Fibroblast of pulmonary artery (primary cell): ENCODE measurements around the gene DFFB.

Experiments used
- DNase-seq: peaks from one replicate; pipeline ENCODE4 v3.0.0-alpha.2; 2010; ENCODE audit warnings: low read depth
- H3K4me3 ChIP-seq: replicated peaks from 2 replicates; pipeline ENCODE4 v1.5.1; 2011; ENCODE audit warnings: low read depth, mild to moderate bottlenecking, control low read depth, low read length, moderate library complexity
- CTCF ChIP-seq: IDR thresholded peaks from 2 replicates; pipeline ENCODE4 v1.5.1; 2011; ENCODE audit warnings: mild to moderate bottlenecking, control low read depth, low read length, inconsistent platforms; ENCODE audit errors: missing control alignments

The DFFB gene

GRCh38 chr1:3903141-3904005 is 46.1 kb downstream of the DFFB start:
- TF ChIP-seq CTCF = no peak
- no peak overlapping the region for H3K4me3 ChIP-seq
- no peak for DNase-seq

- no peak overlapping the region for H3K4me3 ChIP-seq
- no peak for DNase-seq
- TF ChIP-seq CTCF = no peak
These were observed 46.9 kb downstream of the DFFB start for GRCh38 chr1:3904006-3904842.

- TF ChIP-seq CTCF = no peak
These were observed 47.5 kb downstream of the DFFB start for GRCh38 chr1:3904843-3905185.

GRCh38 chr1:3905266-3905952 is 48.1 kb downstream of the DFFB start:
- H3K4me3 ChIP-seq = no peak overlapping the region
- no peak for TF ChIP-seq CTCF
- DNase-seq = no peak

More at GRCh38 chr1:3904843-3905185, 47.5 kb downstream of the DFFB start:
- no peak for DNase-seq
- H3K4me3 ChIP-seq = no peak overlapping the region

GRCh38 chr1:3905953-3906671 is 48.8 kb downstream of the DFFB start:
- H3K4me3 ChIP-seq = no peak overlapping the region
- DNase-seq = no peak
- no peak for TF ChIP-seq CTCF

GRCh38 chr1:3906672-3907020 is 49.4 kb downstream of the DFFB start:
- no peak for TF ChIP-seq CTCF
- H3K4me3 ChIP-seq = no peak overlapping the region
- DNase-seq = no peak
